Karpas-422 (cell line): Measurements from ENCODE around the gene JPH2. TPM values are rescaled to one million over a fixed set of nuclear protein-coding genes. Genes with fewer than 3 reads are reported as not detected.

Source experiments
- DNase-seq: peaks from one replicate; pipeline ENCODE4 v3.0.0-alpha.2; 2015
- H2AFZ ChIP-seq: fragments of 200-600 bp; sonication (generic); 2 replicates; pipeline ENCODE4 v1.6.1; 2014; ENCODE audit warnings: antibody characterized with exemption, low read length, mixed read lengths
- H3K27ac ChIP-seq: fragments of 200-600 bp; sonication (generic); 2 replicates; pipeline ENCODE4 v1.5.1; 2014; ENCODE audit warnings: mild to moderate bottlenecking, low read length, moderate library complexity
- H3K27me3 ChIP-seq: fragments of 200-600 bp; sonication (generic); 2 replicates; pipeline ENCODE4 v1.6.1; 2014; ENCODE audit warnings: low read length, mixed read lengths
- H3K36me3 ChIP-seq: fragments of 200-600 bp; sonication (generic); 2 replicates; pipeline ENCODE4 v1.6.1; 2014; ENCODE audit warnings: low read length, mixed read lengths; ENCODE audit not compliant: insufficient read depth
- H3K4me1 ChIP-seq: fragments of 200-600 bp; sonication (generic); 2 replicates; pipeline ENCODE4 v1.6.1; 2014; ENCODE audit warnings: mild to moderate bottlenecking, low read length, mixed read lengths
- H3K4me2 ChIP-seq: fragments of 200-600 bp; sonication (generic); 2 replicates; pipeline ENCODE4 v1.6.1; 2014; ENCODE audit warnings: low read length, low read depth, mild to moderate bottlenecking; ENCODE audit not compliant: poor library complexity, severe bottlenecking
- H3K4me3 ChIP-seq: fragments of 200-600 bp; sonication (generic); 2 replicates; pipeline ENCODE4 v1.5.1; 2014; ENCODE audit warnings: mild to moderate bottlenecking, antibody characterized with exemption, low read length, mixed read lengths
- H3K79me2 ChIP-seq: fragments of 200-600 bp; sonication (generic); 2 replicates; pipeline ENCODE4 v1.6.1; 2014; ENCODE audit warnings: mild to moderate bottlenecking, low read length, mixed read lengths
- H3K9ac ChIP-seq: fragments of 200-600 bp; sonication (generic); 2 replicates; pipeline ENCODE4 v1.6.0; 2014; ENCODE audit warnings: low read length
- H3K9me2 ChIP-seq: fragments of 200-600 bp; sonication (generic), shearing (Covaris generic); replicated peaks from 2 replicates; pipeline ENCODE4 v1.6.0; 2014; ENCODE audit warnings: mild to moderate bottlenecking, low read length, moderate library complexity; ENCODE audit not compliant: insufficient read depth
- H3K9me3 ChIP-seq: fragments of 300-700, 200-600 bp; sonication (generic); 2 replicates; pipeline ENCODE4 v1.6.1; 2014; ENCODE audit warnings: low read length, mixed read lengths
- H4K20me1 ChIP-seq: fragments of 200-600 bp; sonication (generic); 2 replicates; pipeline ENCODE4 v1.6.1; 2014; ENCODE audit warnings: mild to moderate bottlenecking, antibody characterized with exemption, low read length, low read depth; ENCODE audit not compliant: insufficient read depth
- total RNA-seq: library from RNA; depleted of rRNA; stranded (reverse); fragments of >200 nt; shearing (Covaris generic); gene quantifications from 2 replicates; pipeline ENCODE4 v1.2.3, GENCODE V29; 2014; ENCODE audit warnings: low replicate concordance

JPH2 gene
- total RNA-seq, 1 experiment from 2014 or later, result not detected

GRCh38 chr20:44170816-44171410, 16.1 kb downstream of the JPH2 start:
- Histone ChIP-seq H4K20me1 (no peaks in the 10 kb centered on the region), H3K4me1 (no peaks in the 10 kb centered on the region), H3K9me2 (no peaks in the 10 kb centered on the region), H3K79me2 (no peaks in the 10 kb centered on the region), H3K27ac (no peak overlapping the region), H3K4me2 (no peak overlapping the region), H3K27me3 (no peaks in the 10 kb centered on the region), H3K9ac (no peak overlapping the region), H3K36me3 (no peaks in the 10 kb centered on the region), H3K9me3 (no peaks in the 10 kb centered on the region), H3K4me3 (no peak overlapping the region), H2AFZ (no peak overlapping the region)
- DNase-seq, result no peak

GRCh38 chr20:44167736-44168135, 19.3 kb downstream of the JPH2 start:
- H3K27me3 ChIP-seq, result no peaks in the 10 kb centered on the region
- no peaks in the 10 kb centered on the region for H3K36me3 ChIP-seq
- no peak overlapping the region for H2AFZ ChIP-seq
- H3K4me3 ChIP-seq, result no peak overlapping the region
- H3K79me2 ChIP-seq, result no peaks in the 10 kb centered on the region
- no peak overlapping the region for H3K9ac ChIP-seq
- no peaks in the 10 kb centered on the region for H3K4me1 ChIP-seq
- no peaks in the 10 kb centered on the region for H4K20me1 ChIP-seq
- no peak overlapping the region for H3K4me2 ChIP-seq
- H3K27ac ChIP-seq, result no peak overlapping the region
- no peaks in the 10 kb centered on the region for H3K9me2 ChIP-seq
- no peaks in the 10 kb centered on the region for H3K9me3 ChIP-seq
- no peak for DNase-seq

- Histone ChIP-seq H3K36me3 (no peaks in the 10 kb centered on the region), H4K20me1 (no peaks in the 10 kb centered on the region), H3K9me2 (no peaks in the 10 kb centered on the region), H3K27me3 (no peaks in the 10 kb centered on the region), H3K27ac (no peak overlapping the region), H3K4me1 (no peaks in the 10 kb centered on the region), H3K9ac (no peak overlapping the region), H3K9me3 (no peaks in the 10 kb centered on the region), H3K79me2 (no peaks in the 10 kb centered on the region), H2AFZ (no peak overlapping the region), H3K4me2 (no peak overlapping the region), H3K4me3 (no peak overlapping the region)
- DNase-seq, result no peak
These were observed 20.5 kb downstream of the JPH2 start for GRCh38 chr20:44166477-44166876.

- H3K27ac ChIP-seq, result no peak overlapping the region
- H3K36me3 ChIP-seq, result no peaks in the 10 kb centered on the region
- no peaks in the 10 kb centered on the region for H3K27me3 ChIP-seq
- DNase-seq, result no peak
- H3K4me2 ChIP-seq, result no peak overlapping the region
- no peaks in the 10 kb centered on the region for H3K79me2 ChIP-seq
- H4K20me1 ChIP-seq, result no peaks in the 10 kb centered on the region
- H3K9me3 ChIP-seq, result no peaks in the 10 kb centered on the region
- no peak overlapping the region for H3K4me3 ChIP-seq
- H3K9ac ChIP-seq, result no peak overlapping the region
- H3K4me1 ChIP-seq, result no peaks in the 10 kb centered on the region
- no peak overlapping the region for H2AFZ ChIP-seq
- H3K9me2 ChIP-seq, result no peaks in the 10 kb centered on the region
These were observed 21.0 kb downstream of the JPH2 start for GRCh38 chr20:44166008-44166407.

GRCh38 chr20:44160133-44160532, 26.9 kb downstream of the JPH2 start:
- H3K27ac ChIP-seq, result no peak overlapping the region
- H3K4me2 ChIP-seq, result no peak overlapping the region
- H4K20me1 ChIP-seq, result no peaks in the 10 kb centered on the region
- H3K9ac ChIP-seq, result no peak overlapping the region
- H3K79me2 ChIP-seq, result no peaks in the 10 kb centered on the region
- H3K9me2 ChIP-seq, result no peaks in the 10 kb centered on the region
- H2AFZ ChIP-seq, result no peak overlapping the region
- no peak for DNase-seq
- H3K9me3 ChIP-seq, result no peaks in the 10 kb centered on the region
- H3K36me3 ChIP-seq, result no peaks in the 10 kb centered on the region
- no peaks in the 10 kb centered on the region for H3K27me3 ChIP-seq
- no peak overlapping the region for H3K4me3 ChIP-seq
- H3K4me1 ChIP-seq, result no peaks in the 10 kb centered on the region

DNA sequence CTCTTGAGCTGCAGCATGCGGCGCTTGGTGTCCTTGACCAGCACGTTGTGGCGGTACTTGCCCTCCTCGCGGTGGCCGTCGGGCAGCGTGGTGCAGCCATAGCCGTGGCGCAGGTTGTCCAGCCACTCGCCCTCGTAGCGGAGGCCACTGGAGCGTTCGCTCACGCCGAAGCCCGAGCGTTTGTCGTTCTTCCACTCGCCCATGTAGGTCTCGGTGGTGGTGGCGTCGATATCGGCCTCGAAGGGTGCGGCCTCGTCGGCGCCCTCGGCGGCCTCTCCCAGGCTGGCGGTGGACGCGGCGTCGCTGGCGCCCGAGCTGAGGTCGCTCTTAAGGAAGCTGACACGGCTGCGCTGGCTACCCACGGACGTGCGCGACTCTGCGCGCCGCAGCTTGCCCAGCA, 27.3 kb downstream of the JPH2 start:
- no peaks in the 10 kb centered on the region for H3K9me2 ChIP-seq
- no peak overlapping the region for H3K4me3 ChIP-seq
- H2AFZ ChIP-seq, result no peak overlapping the region
- H3K4me1 ChIP-seq, result no peaks in the 10 kb centered on the region
- no peaks in the 10 kb centered on the region for H3K36me3 ChIP-seq
- H3K27me3 ChIP-seq, result no peaks in the 10 kb centered on the region
- no peak for DNase-seq
- H3K4me2 ChIP-seq, result no peak overlapping the region
- no peaks in the 10 kb centered on the region for H3K79me2 ChIP-seq
- H3K9me3 ChIP-seq, result no peaks in the 10 kb centered on the region
- H4K20me1 ChIP-seq, result no peaks in the 10 kb centered on the region
- no peak overlapping the region for H3K27ac ChIP-seq
- H3K9ac ChIP-seq, result no peak overlapping the region

- H3K9ac ChIP-seq, result no peak overlapping the region
- no peak for DNase-seq
- no peak overlapping the region for H2AFZ ChIP-seq
- no peaks in the 10 kb centered on the region for H3K4me1 ChIP-seq
- no peaks in the 10 kb centered on the region for H3K27me3 ChIP-seq
- H3K79me2 ChIP-seq, result no peaks in the 10 kb centered on the region
- H3K4me3 ChIP-seq, result no peak overlapping the region
- no peaks in the 10 kb centered on the region for H3K9me3 ChIP-seq
- no peak overlapping the region for H3K27ac ChIP-seq
- no peak overlapping the region for H3K4me2 ChIP-seq
- H4K20me1 ChIP-seq, result no peaks in the 10 kb centered on the region
- no peaks in the 10 kb centered on the region for H3K36me3 ChIP-seq
- H3K9me2 ChIP-seq, result no peaks in the 10 kb centered on the region
These were observed 27.9 kb downstream of the JPH2 start for GRCh38 chr20:44159125-44159524.

- Histone ChIP-seq H3K9me3 (no peaks in the 10 kb centered on the region), H3K4me2 (no peak overlapping the region), H2AFZ (no peak overlapping the region), H3K4me1 (no peaks in the 10 kb centered on the region), H3K79me2 (no peaks in the 10 kb centered on the region), H3K9ac (no peak overlapping the region), H3K36me3 (no peaks in the 10 kb centered on the region), H3K9me2 (no peaks in the 10 kb centered on the region), H3K27ac (no peak overlapping the region), H4K20me1 (no peaks in the 10 kb centered on the region), H3K4me3 (no peak overlapping the region), H3K27me3 (no peaks in the 10 kb centered on the region)
- DNase-seq, result no peak
These were observed 29.9 kb downstream of the JPH2 start for GRCh38 chr20:44157061-44157460.
